AG09309 (cell line): ENCODE data around the gene BABAM2.

Source experiments
- DNase-seq: peaks from one replicate; pipeline ENCODE4 v3.0.0-alpha.2; 2010; ENCODE audit warnings: low read depth
- H3K4me3 ChIP-seq: 2 replicates; pipeline ENCODE4 v1.5.1; 2011; ENCODE audit warnings: mild to moderate bottlenecking, low read depth, low read length, moderate library complexity; ENCODE audit not compliant: control insufficient read depth
- TF ChIP-seq, protein P1 (sequence below): IDR thresholded peaks from 2 replicates; pipeline ENCODE4 v1.5.1; 2011; ENCODE audit warnings: mild to moderate bottlenecking, low read depth, low read length, inconsistent platforms; ENCODE audit not compliant: insufficient read depth, control insufficient read depth; ENCODE audit errors: missing control alignments

BABAM2 gene

DNA sequence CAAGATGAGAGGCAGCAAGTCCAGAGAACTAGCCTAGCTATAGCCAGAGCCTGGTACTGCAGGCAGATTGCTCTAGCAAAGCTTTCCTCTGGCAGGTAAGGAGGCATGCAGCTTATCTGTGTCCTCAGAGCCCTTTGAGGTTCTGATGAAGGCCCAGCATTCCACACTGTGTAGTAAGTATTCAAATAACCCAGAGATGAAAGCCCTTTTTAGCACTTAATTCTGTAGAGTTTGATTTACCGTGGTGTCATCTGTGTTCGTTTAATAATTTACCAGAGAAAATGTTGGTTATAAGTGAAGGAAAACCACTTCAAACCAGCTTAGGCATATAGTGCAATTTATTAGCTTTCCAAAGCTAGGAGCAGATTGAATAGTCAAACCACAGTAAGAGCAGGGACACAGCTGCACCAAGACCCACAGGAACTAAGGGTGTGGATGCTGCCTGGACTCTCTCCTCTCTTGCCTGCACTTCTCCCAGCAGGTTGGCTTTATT, 226.6 kb downstream of the BABAM2 start:
- no peak overlapping the region for H3K4me3 ChIP-seq
- TF ChIP-seq, protein P1, sequence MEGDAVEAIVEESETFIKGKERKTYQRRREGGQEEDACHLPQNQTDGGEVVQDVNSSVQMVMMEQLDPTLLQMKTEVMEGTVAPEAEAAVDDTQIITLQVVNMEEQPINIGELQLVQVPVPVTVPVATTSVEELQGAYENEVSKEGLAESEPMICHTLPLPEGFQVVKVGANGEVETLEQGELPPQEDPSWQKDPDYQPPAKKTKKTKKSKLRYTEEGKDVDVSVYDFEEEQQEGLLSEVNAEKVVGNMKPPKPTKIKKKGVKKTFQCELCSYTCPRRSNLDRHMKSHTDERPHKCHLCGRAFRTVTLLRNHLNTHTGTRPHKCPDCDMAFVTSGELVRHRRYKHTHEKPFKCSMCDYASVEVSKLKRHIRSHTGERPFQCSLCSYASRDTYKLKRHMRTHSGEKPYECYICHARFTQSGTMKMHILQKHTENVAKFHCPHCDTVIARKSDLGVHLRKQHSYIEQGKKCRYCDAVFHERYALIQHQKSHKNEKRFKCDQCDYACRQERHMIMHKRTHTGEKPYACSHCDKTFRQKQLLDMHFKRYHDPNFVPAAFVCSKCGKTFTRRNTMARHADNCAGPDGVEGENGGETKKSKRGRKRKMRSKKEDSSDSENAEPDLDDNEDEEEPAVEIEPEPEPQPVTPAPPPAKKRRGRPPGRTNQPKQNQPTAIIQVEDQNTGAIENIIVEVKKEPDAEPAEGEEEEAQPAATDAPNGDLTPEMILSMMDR: no peak
- no peak for DNase-seq

DNA sequence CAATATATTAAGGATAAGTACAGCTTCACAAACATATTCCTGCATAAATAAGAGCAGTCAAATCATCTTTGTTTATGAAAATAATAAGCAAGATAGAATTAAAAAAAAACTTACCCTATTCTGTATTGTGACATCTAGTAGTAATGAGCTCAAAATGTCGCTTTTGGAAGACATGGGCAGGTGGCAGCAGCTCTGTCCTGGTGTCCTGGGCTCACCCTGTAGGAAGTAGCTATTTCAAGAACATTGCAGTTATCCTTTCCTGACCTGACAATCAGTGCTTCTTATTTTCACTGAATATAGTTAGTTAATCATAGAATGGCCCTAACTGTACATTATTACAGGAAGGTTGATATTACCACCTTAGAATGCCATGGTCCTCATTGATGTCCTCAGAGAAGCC, 229.1 kb downstream of the BABAM2 start:
- no peak overlapping the region for H3K4me3 ChIP-seq
- DNase-seq: no peak
- TF ChIP-seq, protein P1: no peak

DNA sequence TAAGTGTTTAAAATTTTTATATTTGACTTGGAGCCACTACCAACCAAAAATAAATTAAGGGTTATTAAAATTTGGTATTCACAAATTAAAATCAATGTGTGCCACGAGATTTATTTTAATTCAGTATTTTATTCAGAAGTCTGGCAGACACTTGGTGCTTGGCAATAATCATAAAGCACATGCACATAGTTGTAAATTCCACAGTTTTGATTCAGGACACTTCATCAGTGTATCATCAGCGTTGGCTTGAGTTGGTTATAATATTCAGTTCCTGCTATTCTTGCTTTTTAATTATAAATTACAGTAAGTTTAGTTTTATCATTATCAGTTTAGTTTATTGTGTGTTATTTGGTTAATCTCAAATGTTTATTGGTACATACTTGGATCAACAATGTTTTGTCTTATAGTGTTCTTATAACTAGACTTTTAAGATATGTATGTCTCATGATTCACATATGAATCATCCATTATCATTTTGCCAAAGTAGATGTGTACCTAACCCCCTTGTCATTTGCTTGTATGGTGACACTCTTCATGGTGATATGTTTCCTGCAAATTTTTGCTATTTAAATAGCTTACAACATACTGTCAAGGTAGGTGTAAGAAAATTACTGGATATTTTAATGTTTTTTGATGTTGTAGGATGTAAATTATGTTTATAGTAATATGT, 237.9 kb downstream of the BABAM2 start:
- DNase-seq: no peak
- TF ChIP-seq, protein P1: no peak
- H3K4me3 ChIP-seq: no peak overlapping the region

DNA sequence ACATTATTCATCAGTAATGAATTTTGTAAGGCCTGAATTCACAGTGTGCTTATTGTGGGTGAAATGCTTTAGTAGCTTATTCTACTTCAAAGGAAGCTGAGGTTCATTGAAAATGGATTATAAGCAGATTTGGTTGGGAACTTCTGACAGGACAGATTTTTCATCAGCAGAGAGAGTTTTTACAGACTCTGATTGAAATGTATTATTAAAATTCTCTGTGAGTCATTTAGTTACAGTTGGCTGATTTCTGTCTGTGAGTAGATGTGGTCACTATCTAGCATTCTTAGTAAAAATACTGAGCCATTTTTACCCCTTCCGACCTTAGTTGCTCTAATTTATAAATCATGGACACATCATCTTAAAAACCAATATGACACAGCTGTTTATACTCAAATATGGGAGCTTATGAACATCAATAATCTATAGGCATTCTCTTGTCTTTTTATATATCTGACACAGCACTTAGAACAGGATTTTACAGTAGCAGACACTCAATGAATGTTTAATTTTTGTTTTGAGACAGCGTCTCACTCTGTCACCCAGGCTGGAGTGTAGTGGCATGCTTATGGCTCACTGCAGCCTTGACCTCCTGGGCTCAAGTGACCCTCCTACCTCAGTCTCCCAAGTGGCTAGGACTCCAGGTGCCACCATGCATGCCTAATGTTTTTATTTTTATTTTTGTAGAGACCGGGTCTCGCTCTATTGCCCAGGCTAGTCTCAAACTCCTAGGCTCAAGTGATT, 239.6 kb downstream of the BABAM2 start:
- TF ChIP-seq, protein P1: no peak
- DNase-seq: no peak
- no peak overlapping the region for H3K4me3 ChIP-seq

DNA sequence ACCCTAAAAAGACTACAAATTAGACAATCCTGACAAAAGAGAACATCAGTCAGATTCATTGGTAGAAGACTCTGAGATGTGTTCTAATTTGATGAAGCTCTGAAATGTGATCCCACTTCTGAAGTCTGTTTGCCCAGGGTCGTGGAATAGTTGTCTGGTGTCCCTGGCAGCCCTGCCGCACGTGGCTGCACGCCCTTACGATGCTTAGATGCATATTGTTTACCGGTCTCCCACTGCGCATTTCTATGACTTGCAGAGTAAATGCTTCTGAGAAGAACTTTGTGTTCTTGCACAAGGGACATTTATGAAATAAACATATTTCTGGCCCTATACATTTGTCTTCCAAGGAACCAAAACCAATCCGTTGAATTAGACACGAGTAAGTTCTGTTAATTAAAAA, 243.2 kb downstream of the BABAM2 start:
- no peak for DNase-seq
- H3K4me3 ChIP-seq: no peak overlapping the region
- TF ChIP-seq, protein P1: no peak

DNA sequence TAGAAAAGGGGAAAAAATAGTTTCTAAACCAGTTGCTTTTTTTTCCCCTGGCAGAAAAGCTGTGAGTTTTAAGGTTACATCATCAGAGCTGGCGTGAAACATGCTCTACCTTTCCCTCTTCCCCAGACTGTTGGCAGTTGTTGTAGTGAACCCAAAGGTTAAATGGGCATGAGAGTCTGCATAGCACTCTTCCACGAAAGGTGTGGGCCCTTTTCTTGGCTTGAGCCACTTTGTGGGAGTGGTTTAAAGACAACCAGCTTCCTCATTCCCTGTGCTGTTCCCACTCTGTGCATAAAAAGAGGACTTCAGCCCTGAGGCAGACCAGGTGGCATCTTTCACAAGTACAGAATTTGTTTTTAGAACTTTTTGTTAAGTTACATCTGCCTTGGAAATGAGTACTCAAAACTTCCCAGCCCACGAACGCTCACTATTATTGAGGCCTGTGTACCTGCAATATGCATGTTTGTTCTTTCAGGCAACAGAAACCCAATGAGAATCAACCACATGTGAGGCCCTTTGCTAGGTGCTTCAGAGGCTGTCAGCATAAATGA, 243.8 kb downstream of the BABAM2 start:
- DNase-seq: no peak
- TF ChIP-seq, protein P1: no peak
- H3K4me3 ChIP-seq: no peak overlapping the region
